Activated effector memory CD4-positive, alpha-beta T cell treated with Interleukin-2 at 50 U/mL for 16 hours (primary cell): ENCODE measurements around the gene CXorf66.
A peak's percentile ranks its signal among the peaks of the same experiment; 100 is the strongest.
"Not testable (repeated sequence)": the region's sequence is repeated elsewhere in the genome, so short reads cannot be mapped to it uniquely, and the experiment has no call there.

Experiments
- DNase-seq: peaks from one replicate; pipeline ENCODE4 v3.0.0-alpha.2; 2020

Gene CXorf66, protein sequence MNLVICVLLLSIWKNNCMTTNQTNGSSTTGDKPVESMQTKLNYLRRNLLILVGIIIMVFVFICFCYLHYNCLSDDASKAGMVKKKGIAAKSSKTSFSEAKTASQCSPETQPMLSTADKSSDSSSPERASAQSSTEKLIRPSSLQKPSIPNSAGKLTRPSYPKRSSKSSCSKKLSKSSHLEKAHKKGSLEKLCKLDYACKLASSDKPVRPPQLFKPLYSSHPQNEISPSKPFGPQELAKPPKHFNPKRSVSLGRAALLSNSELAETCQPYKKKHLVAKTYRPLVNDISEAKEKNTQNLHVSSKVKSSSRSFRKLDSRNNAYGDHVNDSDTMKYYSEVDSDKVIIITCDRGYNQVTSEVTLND

DNA sequence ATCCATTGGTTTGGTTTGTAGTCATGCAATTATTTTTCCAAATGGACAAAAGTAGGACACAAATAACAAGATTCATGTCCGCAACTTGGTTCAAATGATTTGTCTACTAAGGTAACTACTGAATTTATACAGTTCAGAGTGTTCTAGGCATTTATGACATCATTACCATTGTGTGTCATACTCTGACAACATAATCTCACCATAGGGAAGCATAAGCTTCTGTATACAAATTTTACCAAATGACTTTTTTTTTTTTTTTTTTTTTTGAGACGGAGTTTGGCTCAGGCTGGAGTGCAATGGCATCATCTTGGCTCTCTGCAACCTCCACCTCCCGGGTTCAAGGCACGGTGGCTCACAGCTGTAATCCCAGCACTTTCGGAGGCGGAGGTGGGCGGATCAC, at the start of gene CXorf66:
Gene CXorf66 (minus strand): TSS at position 101 of the 400 bp plus-strand sequence. CDS start 25 bp downstream, at position 76.
- DNase-seq = no peak

GRCh38 chrX:139982856-139983255, 17.5 kb upstream of the CXorf66 start:
- DNase-seq = no peak

- no peak for DNase-seq
Observed at GRCh38 chrX:139974471-139974870, 9.2 kb upstream of the CXorf66 start.

DNA sequence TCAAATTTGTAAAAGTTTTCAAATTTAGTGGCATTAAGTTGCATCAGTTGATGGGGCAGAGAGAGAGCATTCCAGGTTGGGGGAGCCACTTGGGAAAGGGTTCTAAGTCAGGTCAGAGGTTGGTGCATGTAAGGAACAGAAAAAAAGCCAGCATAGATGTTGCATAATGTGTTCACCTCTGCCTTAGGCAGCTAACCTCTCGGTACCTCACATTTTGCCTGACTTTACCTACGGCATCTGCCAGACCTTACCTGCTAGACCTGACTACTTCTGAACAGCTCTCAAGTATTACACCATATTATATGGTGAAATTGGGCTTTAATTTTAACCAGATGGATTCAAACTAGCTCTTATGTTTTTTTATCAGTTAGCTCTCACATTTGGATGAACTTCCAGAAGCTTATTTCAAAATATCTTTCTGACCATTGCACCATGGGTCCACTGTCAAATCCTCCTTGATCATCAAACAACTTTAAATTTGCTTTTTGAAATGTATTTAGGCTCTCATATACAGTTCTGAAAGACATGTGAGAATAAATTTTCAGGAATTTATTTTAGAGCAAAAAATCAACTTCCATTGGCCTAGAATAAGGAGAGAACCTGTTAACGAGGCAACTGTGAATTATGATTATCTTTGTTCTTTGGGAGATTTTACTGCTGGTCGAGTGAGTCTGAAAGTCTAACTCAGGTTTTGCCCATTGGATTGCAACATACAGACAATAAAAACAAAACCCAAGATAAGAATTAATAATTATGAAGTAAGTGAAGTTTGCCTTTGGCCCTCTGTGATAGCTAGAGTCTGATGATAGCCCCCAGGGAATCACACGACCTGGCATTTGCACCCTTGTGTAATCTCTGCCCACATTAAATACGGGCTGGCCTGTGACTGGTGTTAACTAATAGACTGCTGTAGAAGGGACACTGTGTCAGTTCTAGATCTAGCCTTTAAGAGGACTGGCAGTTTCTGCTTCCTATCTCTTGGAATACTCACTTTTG, 7.6 kb upstream of the CXorf66 start:
- no peak for DNase-seq

GRCh38 chrX:139972113-139972512, 6.8 kb upstream of the CXorf66 start:
- no peak for DNase-seq

DNA sequence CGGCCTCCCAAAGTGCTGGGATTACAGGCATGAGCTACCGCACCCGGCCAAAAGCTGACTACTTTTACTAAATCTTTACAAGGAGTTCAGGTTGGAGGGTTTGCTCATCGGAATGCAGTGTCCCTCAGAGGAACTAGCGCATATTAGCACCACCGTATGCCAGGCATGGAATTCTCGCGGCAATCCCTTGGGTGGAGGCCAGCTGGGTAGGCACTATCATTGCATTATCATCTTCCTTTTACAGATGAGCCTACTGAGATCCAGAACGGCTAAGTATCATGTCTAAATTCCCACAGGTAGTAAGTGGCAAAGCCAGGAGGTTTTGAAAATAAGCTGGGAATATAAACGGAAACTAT, 6.1 kb upstream of the CXorf66 start:
- no peak for DNase-seq

DNA sequence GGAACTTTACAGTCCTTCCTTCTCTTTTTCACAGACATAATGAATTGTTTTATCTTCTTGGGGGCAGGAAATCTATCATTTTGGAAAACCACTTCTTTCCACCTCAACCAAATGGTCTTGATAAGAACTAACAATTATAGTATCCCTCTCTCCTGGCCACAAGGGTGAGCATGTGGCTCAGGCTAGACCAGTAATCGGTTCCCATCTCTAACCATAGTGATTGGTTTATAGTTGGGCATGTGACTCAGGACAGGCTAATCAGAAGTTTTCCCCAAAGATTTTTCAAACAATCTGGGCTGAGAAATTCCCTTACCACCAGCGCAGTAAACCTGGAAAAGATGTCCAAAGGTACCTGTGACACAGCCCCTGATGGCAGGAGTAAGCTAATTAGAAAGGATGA, 4.0 kb upstream of the CXorf66 start:
- DNase-seq = no peak

- DNase-seq = no peak
Observed at GRCh38 chrX:139967750-139968149, 2.4 kb upstream of the CXorf66 start.

- no peak for DNase-seq
Observed at GRCh38 chrX:139967300-139967699, 2.0 kb upstream of the CXorf66 start.

GRCh38 chrX:139966159-139966558, 838 bp upstream of the CXorf66 start:
- DNase-seq = not testable (repeated sequence)

- not testable (repeated sequence) for DNase-seq
Observed at GRCh38 chrX:139961091-139961490, 4.2 kb downstream of the CXorf66 start.

DNA sequence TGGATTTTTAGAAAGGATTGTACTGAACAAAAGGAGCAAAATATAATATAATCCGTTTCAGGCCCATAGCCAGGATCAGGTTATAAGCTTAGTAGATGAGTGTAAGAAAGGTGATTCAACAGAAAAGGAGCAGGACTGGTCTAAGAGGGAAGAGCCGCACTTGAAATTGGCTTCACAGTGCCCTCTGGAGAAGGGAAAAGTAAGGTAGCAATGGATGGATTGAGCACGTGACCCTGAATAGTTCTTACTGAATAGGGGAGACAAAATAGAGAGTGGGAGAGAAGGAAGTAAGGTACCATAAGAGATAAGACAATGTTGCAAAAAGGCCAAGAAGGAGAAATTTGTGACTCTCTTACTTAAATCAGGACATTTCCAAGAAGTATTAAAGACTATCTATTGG, 15.6 kb downstream of the CXorf66 start:
- no peak for DNase-seq

DNA sequence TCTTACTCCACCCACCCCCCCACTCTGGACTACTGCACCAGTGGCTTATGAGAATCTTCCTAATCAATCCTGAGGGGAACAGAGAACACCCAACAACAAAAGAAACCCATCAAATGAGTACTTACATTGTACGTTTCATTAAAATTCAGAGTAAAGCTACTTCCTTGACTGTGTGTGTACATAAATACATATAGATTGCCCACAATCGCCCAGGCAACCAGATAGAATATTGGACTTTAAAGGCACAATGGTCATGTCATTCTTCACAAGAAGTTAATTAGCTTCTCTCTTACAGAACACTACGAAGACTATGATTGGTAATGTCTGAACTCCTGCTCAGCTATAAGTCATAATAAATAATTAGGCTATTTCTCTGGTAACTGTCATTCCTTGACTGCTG, 20.2 kb downstream of the CXorf66 start:
- no peak for DNase-seq

GRCh38 chrX:139936259-139936658, 29.1 kb downstream of the CXorf66 start:
- DNase-seq = no peak

DNA sequence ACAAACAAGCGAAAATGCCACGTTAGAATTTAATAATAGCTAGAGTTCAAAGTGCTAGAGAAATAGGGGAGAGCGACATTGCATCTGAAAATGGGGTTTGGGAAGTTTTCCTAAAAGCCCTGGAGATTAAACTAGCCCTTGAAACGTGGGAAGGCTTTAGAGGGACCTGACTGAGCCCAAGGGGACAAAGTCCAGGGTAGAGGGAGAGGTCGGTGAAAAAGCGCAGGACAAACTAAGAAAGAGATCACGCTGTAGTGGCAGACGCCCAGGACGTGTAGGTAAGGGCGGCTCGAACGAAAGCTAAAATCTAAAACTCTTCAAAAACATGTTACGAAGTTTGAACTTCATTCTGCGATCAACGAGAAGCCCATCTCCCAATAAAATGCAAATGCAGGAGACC, 31.4 kb downstream of the CXorf66 start:
- DNase-seq = no peak

- DNase-seq = peak; percentile 74
Observed at GRCh38 chrX:139932901-139933796, 32.2 kb downstream of the CXorf66 start, which contains the start of gene ATP11C. ATP11C (minus strand) TSS chrX:139933053; CDS start chrX:139932042, 1,011 bp downstream.

- peak; percentile 22 for DNase-seq
Observed at GRCh38 chrX:139932073-139932900, 33.0 kb downstream of the CXorf66 start.

- DNase-seq = no peak
Observed at GRCh38 chrX:139931646-139932072, 33.7 kb downstream of the CXorf66 start.

- peak; percentile 7 for DNase-seq
Observed at GRCh38 chrX:139930916-139931645, 34.2 kb downstream of the CXorf66 start.

- DNase-seq = no peak
Observed at GRCh38 chrX:139930401-139930800, 34.9 kb downstream of the CXorf66 start.

- no peak for DNase-seq
Observed at GRCh38 chrX:139929876-139930275, 35.4 kb downstream of the CXorf66 start.
